Skin epidermis (tissue), 12 donors: ENCODE measurements around the gene GEMIN7.

Source experiments
- H3K27ac ChIP-seq, 21 experiments: fragments of 200-600 bp; sonication (generic) in 11 of 21; one replicate each; pipeline ENCODE4 v1.5.0; 2020; ENCODE audit warnings: mild to moderate bottlenecking in 3 of 21, inconsistent platforms in 2 of 21, moderate library complexity in 2 of 21
- H3K4me3 ChIP-seq, 7 experiments: fragments of 200-600 bp; sonication (generic) in 2 of 7; one replicate each; pipeline ENCODE4 v1.5.0; 2020; ENCODE audit warnings: inconsistent platforms in 2 of 7, mild to moderate bottlenecking in 2 of 7, moderate library complexity in 1 of 7

The GEMIN7 gene

GRCh38 chr19:45139286-45140143 is 60.5 kb downstream of the GEMIN7 start:
- Histone ChIP-seq H3K4me3 (no peak overlapping the region), H3K27ac (no peak overlapping the region)

- H3K4me3 ChIP-seq, result no peak overlapping the region
- no peak overlapping the region for H3K27ac ChIP-seq
Measured at GRCh38 chr19:45140144-45140503, 61.1 kb downstream of the GEMIN7 start.

DNA sequence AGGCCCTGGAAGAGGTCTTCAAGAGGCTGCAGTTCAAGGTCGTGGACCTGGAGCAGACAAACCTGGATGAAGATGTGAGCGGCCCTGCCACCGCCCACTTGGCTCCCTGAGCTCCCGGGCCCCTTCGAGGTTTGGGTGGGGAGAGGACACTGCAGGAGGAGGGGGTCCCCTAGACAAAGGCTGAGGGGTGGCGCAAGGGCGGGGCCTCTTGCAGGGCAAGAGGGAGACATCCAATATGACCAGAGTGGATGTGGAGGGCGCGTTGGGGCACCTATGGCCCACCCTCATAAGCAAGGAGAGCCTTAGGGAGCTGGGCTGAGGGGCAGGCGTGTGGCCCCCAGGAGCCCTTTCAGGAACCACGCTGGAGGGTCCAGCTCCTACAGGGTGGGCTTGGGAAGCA is 61.5 kb downstream of the GEMIN7 start:
- H3K27ac ChIP-seq, result no peak overlapping the region
- H3K4me3 ChIP-seq, result no peak overlapping the region
